Psoas muscle (tissue), 8 donors: ENCODE data around the gene DPH1. TPM values are rescaled to one million over a fixed set of nuclear protein-coding genes. Genes with fewer than 3 reads are reported as not detected.

Experiments used
- ATAC-seq, 4 donors: fragments of 200-7000 bp; cut with Tn5 transposase; one replicate each; pipeline ENCODE4 v1.9.1; 2020; ENCODE audit warnings: moderate library complexity in 3 of 4, mild to moderate bottlenecking in 2 of 4
- DNase-seq, 2 donors: peaks; one replicate each; pipeline ENCODE4 v3.0.0-alpha.2; 2020
- H3K27ac ChIP-seq: fragments of 200-600 bp; one replicate; pipeline ENCODE4 v1.8.0; 2022
- H3K27me3 ChIP-seq, 3 donors: fragments of 200-600 bp in 1 of 3; one replicate each; pipeline versions ENCODE4 v1.6.1 to v1.8.0; 2013 to 2022; ENCODE audit warnings: low read length in 2 of 3, mild to moderate bottlenecking in 2 of 3, moderate library complexity in 1 of 3; ENCODE audit not compliant: insufficient read depth in 3 of 3
- H3K36me3 ChIP-seq, 2 donors: fragments of 200-600 bp in 1 of 2; one replicate each; pipeline versions ENCODE4 v1.6.1 to v1.8.0; 2013 to 2022; ENCODE audit warnings: low read depth in 1 of 2, mild to moderate bottlenecking in 1 of 2, moderate library complexity in 1 of 2; ENCODE audit not compliant: insufficient read depth in 1 of 2
- H3K4me1 ChIP-seq: fragments of 200-600 bp; one replicate; pipeline ENCODE4 v1.8.0; 2022
- H3K4me3 ChIP-seq: fragments of 200-600 bp; one replicate; pipeline ENCODE4 v1.8.0; 2022; ENCODE audit warnings: mild to moderate bottlenecking
- H3K9me3 ChIP-seq: fragments of 200-600 bp; one replicate; pipeline ENCODE4 v1.8.0; 2022
- WGBS, 3 donors: extraction: QIAGEN DNeasy Blood & Tissue Kit; methylation state at CpG; one replicate each; pipeline versions ENCODE4 v1.1.6 to v1.1.7; 2013; 5-methylcytosine and 5-hydroxymethylcytosine counted together
- intact Hi-C, 2 donors: fragments of 100-400 bp; cut with DNase I; formaldehyde crosslinking; loops; one replicate each; pipeline versions ENCODE4 v1.11.0 to v1.14.2; 2022
- polyA plus RNA-seq, 3 donors: library from polyadenylated mRNA; stranded (reverse); fragments of 200-250 nt; gene quantifications; one replicate each; pipeline ENCODE4 v1.2.3, GENCODE V29; 2013
- total RNA-seq, 4 donors: library from RNA; stranded (reverse); fragmentation: NEBNext Ultra II Directional in 2 of 4; extraction: Animal tissue kit (Norgen Biotek cat#: 25700) in 2 of 4; gene quantifications; one replicate each; pipeline versions ENCODE4 v1.2.1 to v1.2.4, GENCODE V29; 2021 to 2023
- TF ChIP-seq, protein P1 (sequence below): fragments of 200-600 bp; IDR thresholded peaks from one replicate; pipeline ENCODE4 v1.8.0; 2022; ENCODE audit warnings: antibody characterized with exemption
- donor health status: healthy with polysubstance abuse.
- donor health status: DM: no; HTN: no; CAD: no; lungs with moderate emphysema.
- donor health status: Bipolar disorder and iron deficiency.
- donor health status: healthy.
- donor health status: DM: yes; HTN: yes; CAD: no.
- donor health status: DM: no; HTN: no; CAD: no.
- donor health status: DM: no; HTN: no; CAD: no.
- donor health status: DM: yes; HTN: yes; CAD: no.

Gene DPH1
- total and polyA plus RNA-seq, 7 donors: 13.5 to 73.4 (median 40.6) TPM

DNA sequence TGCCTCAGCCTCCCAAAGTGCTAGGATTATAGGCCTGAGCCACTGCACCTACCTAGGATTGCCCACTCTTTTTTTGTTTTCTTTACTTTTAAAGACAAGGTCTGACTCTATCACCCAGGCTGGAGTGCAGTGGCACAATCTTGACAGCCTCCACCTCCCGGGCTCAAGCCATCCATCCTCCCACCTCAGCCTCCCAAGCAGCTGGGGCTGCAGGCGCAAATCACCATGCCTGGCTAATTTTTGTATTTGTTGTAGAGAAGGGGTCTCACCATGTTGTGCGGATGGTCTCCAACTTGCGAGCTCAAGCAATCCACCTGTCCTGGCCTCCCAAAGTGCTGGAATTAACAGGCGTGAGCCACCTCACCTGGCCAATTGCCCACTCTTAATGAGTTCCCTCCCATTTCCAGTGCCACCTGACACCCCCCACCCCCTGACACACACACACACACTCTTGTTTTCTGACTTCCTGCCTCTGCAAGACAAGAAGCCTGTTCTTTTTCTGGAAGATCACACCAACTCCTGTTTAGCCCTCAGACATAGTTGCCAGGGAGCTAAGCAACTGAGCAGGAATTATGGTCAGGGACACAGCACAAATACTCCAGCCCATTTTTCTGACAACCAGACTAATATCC is 14.4 kb downstream of the DPH1 start:
- intact Hi-C loops: no loop called here
- Histone ChIP-seq H3K36me3 (peaks cover 2 to 34% of the 10 kb centered on the region in 2 donors), H3K9me3 (no peaks in the 10 kb centered on the region), H3K4me3 (no peak overlapping the region), H3K4me1 (peaks cover 33% of the 10 kb centered on the region), H3K27me3 (peaks cover 0 to 18% (median under 1%) of the 10 kb centered on the region in 3 donors), H3K27ac (peak overlapping the region; percentile 27)
- DNase-seq: no peak
- ATAC-seq: no peak
- 88 to 89% (median 88%) methylated on average over 5 of the region's 5 CpGs for WGBS, 3 donors
- TF ChIP-seq, protein P1, sequence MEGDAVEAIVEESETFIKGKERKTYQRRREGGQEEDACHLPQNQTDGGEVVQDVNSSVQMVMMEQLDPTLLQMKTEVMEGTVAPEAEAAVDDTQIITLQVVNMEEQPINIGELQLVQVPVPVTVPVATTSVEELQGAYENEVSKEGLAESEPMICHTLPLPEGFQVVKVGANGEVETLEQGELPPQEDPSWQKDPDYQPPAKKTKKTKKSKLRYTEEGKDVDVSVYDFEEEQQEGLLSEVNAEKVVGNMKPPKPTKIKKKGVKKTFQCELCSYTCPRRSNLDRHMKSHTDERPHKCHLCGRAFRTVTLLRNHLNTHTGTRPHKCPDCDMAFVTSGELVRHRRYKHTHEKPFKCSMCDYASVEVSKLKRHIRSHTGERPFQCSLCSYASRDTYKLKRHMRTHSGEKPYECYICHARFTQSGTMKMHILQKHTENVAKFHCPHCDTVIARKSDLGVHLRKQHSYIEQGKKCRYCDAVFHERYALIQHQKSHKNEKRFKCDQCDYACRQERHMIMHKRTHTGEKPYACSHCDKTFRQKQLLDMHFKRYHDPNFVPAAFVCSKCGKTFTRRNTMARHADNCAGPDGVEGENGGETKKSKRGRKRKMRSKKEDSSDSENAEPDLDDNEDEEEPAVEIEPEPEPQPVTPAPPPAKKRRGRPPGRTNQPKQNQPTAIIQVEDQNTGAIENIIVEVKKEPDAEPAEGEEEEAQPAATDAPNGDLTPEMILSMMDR: no peak

DNA sequence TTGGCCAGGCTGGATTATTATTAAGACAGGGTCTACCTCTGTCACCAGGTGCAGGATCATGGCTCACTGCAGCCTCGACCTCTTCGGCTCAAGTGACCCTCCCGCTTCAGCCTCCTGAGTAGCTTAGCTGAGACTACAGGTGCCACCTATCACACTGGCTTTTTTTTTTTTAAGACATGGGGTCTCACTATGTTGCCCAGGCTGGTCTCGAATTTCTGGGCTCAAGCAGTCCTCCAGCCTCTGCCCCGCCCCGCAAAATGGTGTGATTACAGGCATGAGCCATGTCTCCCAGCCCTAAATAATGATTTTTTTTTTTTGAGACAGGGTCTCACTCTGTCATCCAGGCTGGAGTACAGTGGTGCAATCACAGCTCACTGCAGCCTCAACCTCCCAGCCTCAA is 17.6 kb downstream of the DPH1 start:
- TF ChIP-seq, protein P1: no peak
- intact Hi-C loops: no loop called here
- DNase-seq: no peak
- H3K4me1 ChIP-seq: peaks cover 24% of the 10 kb centered on the region
- H3K27ac ChIP-seq: no peak overlapping the region
- WGBS, 3 donors: 81 to 89% (median 88%) methylated on average over 6 of the region's 6 CpGs
- peaks cover 0 to 28% (median 4%) of the 10 kb centered on the region in 3 donors for H3K27me3 ChIP-seq
- no peak for ATAC-seq
- H3K36me3 ChIP-seq: peaks cover 2 to 16% of the 10 kb centered on the region in 2 donors
- no peaks in the 10 kb centered on the region for H3K9me3 ChIP-seq
- no peak overlapping the region for H3K4me3 ChIP-seq

DNA sequence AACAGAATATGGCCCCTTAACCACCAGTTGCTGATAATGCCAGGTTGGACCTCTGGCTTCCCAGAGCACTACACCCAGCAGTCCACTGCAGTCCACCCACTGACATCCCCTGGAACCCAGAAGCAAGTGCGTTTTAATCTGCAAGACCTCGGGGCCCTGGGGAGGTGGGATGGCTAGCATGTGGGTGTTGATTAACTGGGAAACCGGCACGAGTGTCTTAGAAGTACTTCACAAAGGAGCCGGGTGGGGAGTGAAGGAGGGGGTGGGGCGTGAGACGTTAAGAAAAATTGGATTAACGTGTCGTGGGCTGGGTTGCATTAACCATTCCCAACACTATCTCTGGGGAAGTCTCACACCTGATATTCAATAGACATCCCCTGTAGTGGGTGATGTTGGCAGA is 18.9 kb downstream of the DPH1 start:
- DNase-seq: no peak
- Histone ChIP-seq H3K9me3 (no peaks in the 10 kb centered on the region), H3K27ac (no peak overlapping the region), H3K27me3 (peaks cover 0 to 32% (median 4%) of the 10 kb centered on the region in 3 donors), H3K4me3 (peak overlapping the region; percentile 88), H3K36me3 (peaks cover 2 to 5% of the 10 kb centered on the region in 2 donors), H3K4me1 (peaks cover 18% of the 10 kb centered on the region)
- ATAC-seq: no peak
- WGBS, 3 donors: 11 to 18% (median 16%) methylated on average over 9 of the region's 9 CpGs
- intact Hi-C loops: no loop called here
- TF ChIP-seq, protein P1: no peak

DNA sequence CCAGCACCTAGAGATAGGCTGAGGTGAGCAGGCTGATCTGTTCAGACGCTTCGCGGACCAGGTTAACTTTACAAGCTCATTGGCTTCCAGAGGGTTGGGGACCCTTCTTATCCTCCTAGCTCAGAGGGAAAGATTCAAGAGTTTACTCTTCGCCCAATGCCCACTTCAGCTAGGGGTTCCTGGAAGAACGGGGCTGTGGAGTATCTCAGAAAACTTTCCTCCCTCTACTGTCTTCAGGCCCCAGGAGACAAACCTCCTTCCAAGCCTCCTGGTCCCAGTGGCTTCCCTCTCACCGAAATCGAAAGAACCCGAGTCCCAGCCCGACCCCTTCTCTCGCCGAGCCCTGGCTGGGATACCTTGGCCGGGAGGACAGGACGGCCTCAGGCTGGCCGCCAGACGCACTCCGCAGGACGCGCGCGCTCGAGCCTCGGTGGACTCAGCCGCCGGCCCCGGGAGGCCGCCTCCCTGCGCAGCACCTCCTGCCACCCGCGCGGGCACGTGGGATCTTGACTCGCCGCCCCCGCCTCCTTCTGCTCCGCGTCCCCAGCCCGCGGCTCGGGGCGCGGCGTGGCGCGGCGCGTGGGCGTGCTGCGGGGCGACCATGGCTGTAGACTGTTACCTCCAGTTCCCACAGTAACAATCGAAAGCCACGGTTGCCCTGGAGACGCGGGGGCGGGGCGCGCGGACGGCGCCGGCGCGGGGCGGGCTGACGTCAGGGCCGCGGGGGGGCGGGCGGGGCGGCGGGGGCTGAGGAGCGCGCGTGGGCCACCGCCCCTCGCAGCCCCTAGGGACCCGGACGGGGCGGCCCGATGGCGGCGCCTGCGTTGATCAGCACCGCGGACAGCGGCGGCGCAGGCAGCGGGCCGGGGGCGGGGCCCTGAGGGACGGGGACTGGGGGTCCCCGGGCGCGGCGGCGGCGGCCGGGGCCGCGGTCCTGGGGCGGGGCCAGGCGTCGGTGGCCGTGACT is 19.7 kb downstream of the DPH1 start:
- H3K4me3 ChIP-seq: peak overlapping the region; percentile 88
- TF ChIP-seq, protein P1: no peak
- intact Hi-C loops: no loop called here
- no peaks in the 10 kb centered on the region for H3K9me3 ChIP-seq
- H3K36me3 ChIP-seq: no peaks in the 10 kb centered on the region
- ATAC-seq (peak; percentile 44 to 57 (median 51)), DNase-seq (peak; percentile 90 to 91)
- H3K27ac ChIP-seq: no peak overlapping the region
- peaks cover 11% of the 10 kb centered on the region for H3K4me1 ChIP-seq
- WGBS, 3 donors: 2 to 6% (median 4%) methylated on average over 32 to 104 of the region's 104 CpGs
- H3K27me3 ChIP-seq: peaks cover 0 to 34% (median 4%) of the 10 kb centered on the region in 3 donors
